ENCODE results near the gene NR4A1.

NR4A1 gene

GRCh38 chr12:52041035-52041434 lies 10.2 kb upstream of the NR4A1 start:
- TF ChIP-seq CTCF (IDR thresholded peaks at IDR 0.05; ENCODE audit: borderline replicate concordance, control extremely low read depth, extremely low read depth, insufficient read depth, missing control alignments): no peak
- DNase-seq (ENCODE audit: low spot score): no peak
- in situ Hi-C loops (cut with MboI; ENCODE audit: low sequenced_read_pairs, unreplicated experiment): no loop called here

- no peak for TF ChIP-seq CTCF (IDR thresholded peaks at IDR 0.05; ENCODE audit: borderline replicate concordance, control extremely low read depth, extremely low read depth, insufficient read depth, missing control alignments)
- in situ Hi-C loops (cut with MboI; ENCODE audit: low sequenced_read_pairs, unreplicated experiment): no loop called here
- DNase-seq (ENCODE audit: low spot score): peak; percentile 72
Measured at GRCh38 chr12:52041695-52042123, 9.5 kb upstream of the NR4A1 start.

DNA sequence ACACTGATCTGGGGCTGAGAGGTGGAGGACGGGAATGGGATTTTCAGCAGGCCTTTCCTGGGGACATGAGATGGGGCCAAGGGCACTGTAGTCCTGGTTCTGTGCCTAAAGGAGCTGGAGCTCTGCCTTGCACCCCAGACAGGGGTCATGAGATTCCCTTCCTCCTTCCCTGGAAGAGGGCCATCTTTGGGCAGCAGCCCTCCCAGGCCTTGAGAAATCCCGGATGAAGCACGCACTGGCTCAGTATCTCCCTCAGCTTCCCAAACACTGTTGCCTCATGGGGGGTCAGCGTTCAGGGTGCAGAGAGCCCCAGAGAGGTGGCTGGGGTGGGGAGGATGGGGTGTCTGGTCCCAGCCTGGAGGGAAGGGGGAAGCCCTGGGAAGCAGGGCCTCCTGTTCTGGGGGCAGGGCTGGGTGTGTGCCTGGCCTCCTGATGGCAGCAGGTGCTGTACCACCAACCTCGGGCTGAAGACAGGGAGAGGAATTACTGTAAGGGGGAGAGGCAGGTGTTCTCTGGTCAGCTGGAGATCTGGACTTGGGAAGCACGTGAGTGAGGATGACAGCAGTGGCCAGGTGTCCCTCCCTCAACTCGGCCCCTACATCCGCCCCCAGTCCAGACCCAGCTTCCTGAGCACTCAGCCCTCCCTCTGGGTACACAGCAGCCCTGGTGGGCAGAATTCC lies 8.4 kb upstream of the NR4A1 start:
- in situ Hi-C loops (cut with MboI; ENCODE audit: low sequenced_read_pairs, unreplicated experiment): no loop called here
- no peak for DNase-seq (ENCODE audit: low spot score)
- no peak for TF ChIP-seq CTCF (IDR thresholded peaks at IDR 0.05; ENCODE audit: borderline replicate concordance, control extremely low read depth, extremely low read depth, insufficient read depth, missing control alignments)

GRCh38 chr12:52043386-52044212 lies 7.6 kb upstream of the NR4A1 start:
- in situ Hi-C loops (cut with MboI; ENCODE audit: low sequenced_read_pairs, unreplicated experiment): no loop called here
- TF ChIP-seq CTCF (IDR thresholded peaks at IDR 0.05; ENCODE audit: borderline replicate concordance, control extremely low read depth, extremely low read depth, insufficient read depth, missing control alignments): no peak
- no peak for DNase-seq (ENCODE audit: low spot score)

GRCh38 chr12:52044292-52044983 lies 6.8 kb upstream of the NR4A1 start:
- DNase-seq (ENCODE audit: low spot score): no peak
- in situ Hi-C loops (cut with MboI; ENCODE audit: low sequenced_read_pairs, unreplicated experiment): no loop called here
- TF ChIP-seq CTCF (IDR thresholded peaks at IDR 0.05; ENCODE audit: borderline replicate concordance, control extremely low read depth, extremely low read depth, insufficient read depth, missing control alignments): no peak

GRCh38 chr12:52045794-52046199 lies 5.4 kb upstream of the NR4A1 start:
- no peak for TF ChIP-seq CTCF (IDR thresholded peaks at IDR 0.05; ENCODE audit: borderline replicate concordance, control extremely low read depth, extremely low read depth, insufficient read depth, missing control alignments)
- in situ Hi-C loops (cut with MboI; ENCODE audit: low sequenced_read_pairs, unreplicated experiment): no loop called here
- no peak for DNase-seq (ENCODE audit: low spot score)

Data from GM13976 (cell line).